ENCODE results near the gene TRPV6.

GRCh38 chr7:142896741-142897379, 11.3 kb upstream of the TRPV6 start:
- TF ChIP-seq CTCF (IDR thresholded peaks at IDR 0.05) (no peak), POLR2A (IDR thresholded peaks at IDR 0.05) (no peak)

Data from sigmoid colon (tissue), 3 donors.